ENCODE data around the gene NUTM2E. TPM values are rescaled to one million over a fixed set of nuclear protein-coding genes. Genes with fewer than 3 reads are reported as not detected.
"Not testable (repeated sequence)": the region's sequence is repeated elsewhere in the genome, so short reads cannot be mapped to it uniquely, and the experiment has no call there.

NUTM2E gene
- total RNA-seq, 1 donor from 2014 or later = not detected

- ATAC-seq; intact Hi-C loops (cut with DNase I); DNase-seq (ENCODE audit: low spot score): not testable (repeated sequence)
Measured at GRCh38 chr10:79853191-79853854, 26.8 kb downstream of the NUTM2E start.

- DNase-seq (ENCODE audit: low spot score); ATAC-seq; intact Hi-C loops (cut with DNase I): not testable (repeated sequence)
Measured at GRCh38 chr10:79862269-79862668, 35.7 kb downstream of the NUTM2E start.

- ATAC-seq; DNase-seq (ENCODE audit: low spot score); intact Hi-C loops (cut with DNase I): not testable (repeated sequence)
Measured at GRCh38 chr10:79862803-79863202, 36.3 kb downstream of the NUTM2E start.

GRCh38 chr10:79866903-79867551, 40.5 kb downstream of the NUTM2E start:
- intact Hi-C loops (cut with DNase I); DNase-seq (ENCODE audit: low spot score); ATAC-seq: not testable (repeated sequence)

GRCh38 chr10:79868023-79868422, 41.5 kb downstream of the NUTM2E start:
- DNase-seq (ENCODE audit: low spot score); intact Hi-C loops (cut with DNase I); ATAC-seq: not testable (repeated sequence)

- intact Hi-C loops (cut with DNase I); DNase-seq (ENCODE audit: low spot score); ATAC-seq: not testable (repeated sequence)
Measured at GRCh38 chr10:79869439-79870097, 43.0 kb downstream of the NUTM2E start.

GRCh38 chr10:79871729-79872128, 45.2 kb downstream of the NUTM2E start:
- intact Hi-C loops (cut with DNase I); ATAC-seq; DNase-seq (ENCODE audit: low spot score): not testable (repeated sequence)

Other genes with a start within 250 kb of the NUTM2E start
- 6.3 TPM for gene SFTPA1, start 215.8 kb upstream of the NUTM2E start, total RNA-seq
- gene NUTM2B, start 123.5 kb upstream of the NUTM2E start, total RNA-seq = 1.4 TPM
- 0.36 TPM for gene SFTPD, start 122.4 kb downstream of the NUTM2E start, total RNA-seq

Data from sciatic nerve (tissue), 2 donors.